ENCODE results near the gene HOXC6.

HOXC6 gene

DNA sequence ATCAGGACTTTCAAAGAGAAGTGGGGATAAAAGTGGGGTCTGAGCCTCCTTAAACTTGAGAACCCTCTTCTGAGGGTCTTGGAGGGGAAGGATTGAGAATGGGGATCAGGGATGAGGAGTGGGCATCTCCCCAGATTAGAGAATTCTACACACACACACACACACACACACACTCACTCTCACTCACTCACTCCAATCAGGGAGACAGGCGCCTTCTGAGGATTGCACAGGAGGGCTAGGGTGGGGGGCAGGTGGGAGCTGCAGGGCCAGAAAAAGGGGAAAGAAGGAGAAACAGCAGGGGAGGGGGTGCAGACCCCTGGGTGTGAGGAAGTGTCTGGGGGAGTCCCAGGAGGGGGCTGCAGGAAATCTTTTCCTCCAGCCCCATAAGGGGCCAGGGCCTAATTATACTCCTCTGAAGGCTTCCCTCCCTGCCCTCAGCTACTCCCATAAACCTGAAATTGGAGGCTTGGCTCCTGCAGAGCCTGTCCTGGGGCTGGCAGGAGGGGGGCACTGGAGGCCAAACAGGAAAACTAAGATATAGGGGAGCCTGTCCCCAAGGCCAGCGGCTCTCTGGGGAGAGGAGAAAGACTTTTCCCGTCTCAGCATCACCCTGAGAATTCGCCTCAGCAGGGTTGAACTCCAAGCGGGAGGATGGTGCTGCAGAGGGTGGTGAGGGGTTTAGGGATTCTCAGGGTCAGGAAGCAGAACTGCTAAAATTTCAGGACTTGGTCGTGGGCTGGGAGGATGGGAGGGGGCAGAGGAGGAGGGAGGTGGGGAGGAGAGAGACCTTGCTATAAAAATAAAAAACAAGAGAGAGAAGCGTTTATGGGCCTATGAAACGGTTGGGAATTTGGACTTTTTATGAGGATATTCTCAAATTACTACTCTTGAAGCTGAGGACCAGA, 26.7 kb upstream of the HOXC6 start:
- DNase-seq (ENCODE audit: low read depth in 1 of 2, low spot score in 1 of 2), result no peak

DNA sequence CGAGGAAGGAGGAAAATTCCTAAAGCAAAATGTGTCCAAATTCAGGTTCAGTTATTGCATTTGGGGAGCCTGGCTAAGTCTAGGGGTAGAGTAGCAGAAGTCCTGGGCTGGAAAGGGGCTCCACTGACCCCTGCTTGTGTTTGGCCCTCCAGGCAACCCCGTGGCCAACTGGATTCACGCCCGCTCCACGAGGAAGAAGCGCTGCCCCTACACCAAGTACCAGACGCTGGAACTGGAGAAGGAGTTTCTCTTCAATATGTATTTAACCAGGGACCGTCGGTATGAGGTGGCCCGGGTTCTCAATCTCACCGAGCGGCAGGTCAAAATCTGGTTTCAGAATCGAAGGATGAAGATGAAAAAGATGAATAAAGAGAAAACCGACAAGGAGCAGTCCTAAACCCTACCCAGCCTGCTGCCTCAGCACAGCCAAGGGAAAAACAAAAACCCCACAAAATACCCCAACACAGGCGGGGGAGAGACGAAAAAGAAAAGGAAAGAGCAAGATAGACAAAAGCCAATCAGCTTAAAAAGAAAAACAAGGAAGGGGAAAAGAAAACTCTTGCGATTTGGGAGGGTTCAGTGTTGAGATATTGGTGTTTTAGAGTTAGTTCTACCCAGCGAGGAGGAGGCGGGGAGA, 25.8 kb upstream of the HOXC6 start:
- DNase-seq (ENCODE audit: low read depth in 1 of 2, low spot score in 1 of 2), result no peak

DNA sequence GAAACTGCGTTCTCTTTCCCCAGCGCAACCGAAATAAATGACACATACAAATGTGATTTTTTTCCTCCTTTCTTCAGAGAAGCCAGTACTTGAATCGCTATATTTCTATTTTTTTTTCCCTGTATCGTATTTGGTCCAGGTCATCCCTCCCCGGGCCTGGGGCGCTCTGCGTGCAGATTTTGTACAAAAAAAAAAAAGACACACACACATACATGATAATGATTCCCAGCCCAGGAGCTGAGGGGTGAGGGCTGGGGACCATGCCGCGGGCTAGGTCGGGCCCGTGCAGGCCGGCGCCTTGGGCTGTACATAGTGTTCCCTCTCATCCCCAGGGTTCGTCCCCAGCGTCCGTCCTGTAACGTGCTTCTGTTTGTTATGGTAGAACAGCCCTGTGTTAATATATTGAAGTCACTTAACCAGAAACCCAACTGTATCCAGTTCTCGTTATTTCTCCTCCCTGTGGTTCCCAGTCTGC, 25.3 kb upstream of the HOXC6 start:
- no peak for DNase-seq (ENCODE audit: low read depth in 1 of 2, low spot score in 1 of 2)

DNA sequence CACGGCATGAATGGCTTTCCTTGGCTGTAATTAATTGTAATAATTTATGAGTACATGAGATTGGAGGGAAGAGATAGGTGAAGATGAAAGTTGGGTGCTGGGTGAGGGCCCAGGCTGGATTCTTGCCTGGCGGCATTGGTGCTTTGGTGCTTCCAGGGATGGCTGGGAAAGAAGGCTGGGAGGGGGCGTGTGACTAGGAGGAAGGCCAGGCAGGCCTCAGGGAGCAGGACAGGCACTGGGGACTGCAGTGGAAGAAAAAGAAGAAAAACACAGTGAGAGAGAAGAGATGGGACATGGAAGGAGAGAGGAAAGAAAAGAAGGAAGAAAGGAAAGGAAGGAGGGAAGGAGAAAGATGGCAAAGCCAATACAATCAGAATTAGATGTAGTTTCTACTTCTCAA, 24.6 kb upstream of the HOXC6 start:
- no peak for DNase-seq (ENCODE audit: low read depth in 1 of 2, low spot score in 1 of 2)

DNA sequence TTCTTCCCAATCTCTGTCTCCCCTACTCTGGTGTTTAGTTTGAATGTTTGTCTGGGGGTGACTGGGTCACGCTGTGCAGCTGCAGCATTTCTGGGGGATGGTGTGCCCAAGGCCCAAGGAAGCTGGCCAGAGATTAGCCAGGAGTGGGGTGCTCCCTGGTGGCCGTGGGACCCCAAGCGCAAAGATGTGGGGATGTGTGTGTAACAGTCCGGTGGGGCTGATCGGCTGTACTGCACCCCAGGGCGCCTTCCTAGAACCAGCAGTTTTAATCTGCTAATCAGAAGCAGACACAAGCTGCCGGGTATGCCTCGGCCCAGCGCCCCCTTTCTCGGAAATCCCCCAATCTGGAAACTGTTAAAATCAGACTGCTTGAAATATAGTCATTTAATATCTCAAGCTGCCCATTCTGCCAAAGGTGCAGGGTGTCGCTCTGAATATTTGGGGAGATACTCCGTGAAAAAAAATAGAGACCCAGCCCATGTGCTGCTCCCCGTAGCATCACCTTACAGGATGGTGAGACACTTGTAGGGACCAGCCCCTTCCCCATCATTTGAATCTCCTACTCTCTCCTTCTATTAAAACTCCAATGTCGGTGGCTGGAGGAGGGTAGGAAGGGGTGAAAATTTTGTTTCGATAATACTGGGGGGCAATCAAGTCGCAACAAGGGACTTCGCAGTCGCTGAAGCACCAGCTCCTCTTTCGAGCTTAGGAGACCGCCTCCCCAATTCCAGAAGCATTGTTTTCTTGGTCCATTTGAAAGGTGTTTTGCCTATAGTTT, 24.0 kb upstream of the HOXC6 start:
- DNase-seq (ENCODE audit: low read depth in 1 of 2, low spot score in 1 of 2), result no peak

DNA sequence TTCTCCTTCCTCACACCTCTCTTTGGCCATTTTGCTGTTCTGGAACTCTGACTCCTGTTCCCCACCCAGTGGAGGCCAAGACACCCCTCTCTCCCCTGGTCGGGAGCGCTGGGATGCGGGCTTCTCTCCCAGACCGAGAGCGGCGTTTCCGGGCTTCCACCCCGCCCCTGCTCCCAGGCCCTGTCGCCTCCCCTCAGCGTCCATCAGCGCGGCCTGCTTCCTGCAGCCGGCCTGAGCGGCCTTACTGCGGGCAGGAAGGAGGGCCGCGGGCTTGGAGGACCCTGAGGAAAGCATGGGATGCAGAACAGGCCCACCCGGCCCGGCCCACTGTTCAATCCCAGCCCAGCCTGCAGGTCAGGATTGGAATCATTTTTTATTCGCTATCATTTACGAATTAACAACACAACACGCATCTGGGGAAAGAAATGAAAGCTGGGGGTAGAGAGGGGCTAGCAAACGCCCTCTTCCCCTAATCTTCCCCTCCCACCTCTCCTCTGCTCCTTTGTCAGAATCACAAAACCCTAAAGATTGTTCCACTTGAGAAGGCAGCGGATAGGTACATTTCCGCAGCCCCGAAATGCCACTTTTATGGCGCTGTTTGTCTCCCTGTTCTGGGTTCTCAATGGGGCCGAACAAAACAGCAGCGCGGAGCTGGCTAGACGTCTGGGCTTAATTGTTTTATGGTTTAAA, 23.3 kb upstream of the HOXC6 start:
- no peak for DNase-seq (ENCODE audit: low read depth in 1 of 2, low spot score in 1 of 2)

DNA sequence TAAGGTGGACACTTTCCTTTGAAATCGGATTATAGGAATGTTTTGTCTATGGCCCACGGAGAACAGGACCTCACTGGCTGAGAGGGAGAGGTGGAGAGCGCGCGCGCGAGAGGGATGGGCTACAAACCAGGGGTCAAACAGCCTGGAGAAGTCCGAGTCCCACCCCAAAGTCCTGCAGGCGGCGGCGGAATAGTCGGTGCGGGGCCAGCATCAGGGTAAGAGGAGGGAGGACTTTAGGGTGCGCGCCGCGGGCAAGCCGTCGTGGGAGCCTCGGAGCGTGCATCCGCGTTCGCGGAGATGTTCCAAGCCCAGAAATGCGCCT, 22.7 kb upstream of the HOXC6 start:
- DNase-seq (ENCODE audit: low read depth in 1 of 2, low spot score in 1 of 2), result no peak

DNA sequence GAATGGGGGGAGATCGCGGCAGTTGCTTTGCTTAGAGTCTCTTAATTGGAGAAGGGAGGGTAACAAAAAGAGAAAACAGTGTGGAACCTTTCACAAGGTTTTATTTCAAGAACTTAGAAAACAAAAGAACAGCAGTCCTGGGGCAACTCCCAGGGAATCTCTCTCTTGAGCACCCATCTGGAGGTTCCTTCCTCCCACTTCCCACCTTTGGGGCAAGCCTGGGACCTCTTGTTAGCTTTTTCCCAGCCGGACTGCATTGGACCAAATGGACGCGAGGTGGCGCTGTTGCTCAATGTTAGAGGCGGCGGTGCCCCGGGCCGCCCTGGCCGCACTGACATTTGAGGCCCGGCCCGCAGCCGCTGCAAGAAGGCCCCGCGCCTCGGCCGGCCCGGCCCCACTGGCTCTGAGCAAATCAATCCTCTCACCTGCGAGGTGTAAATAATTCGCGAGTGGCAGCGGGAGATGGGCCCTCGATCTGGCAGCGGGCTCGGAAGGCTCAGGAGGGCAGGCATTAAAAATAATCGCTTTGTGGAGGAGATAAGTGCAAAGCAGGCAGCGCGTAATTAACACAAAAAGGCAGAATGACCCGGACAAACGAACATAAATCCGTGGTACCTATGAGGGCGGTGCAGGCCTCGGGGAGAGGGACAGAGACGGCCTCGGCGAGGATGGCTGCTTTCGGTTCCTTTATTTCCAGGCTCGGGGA, 22.2 kb upstream of the HOXC6 start:
- DNase-seq (ENCODE audit: low read depth in 1 of 2, low spot score in 1 of 2), result peak; percentile 78 to 81

DNA sequence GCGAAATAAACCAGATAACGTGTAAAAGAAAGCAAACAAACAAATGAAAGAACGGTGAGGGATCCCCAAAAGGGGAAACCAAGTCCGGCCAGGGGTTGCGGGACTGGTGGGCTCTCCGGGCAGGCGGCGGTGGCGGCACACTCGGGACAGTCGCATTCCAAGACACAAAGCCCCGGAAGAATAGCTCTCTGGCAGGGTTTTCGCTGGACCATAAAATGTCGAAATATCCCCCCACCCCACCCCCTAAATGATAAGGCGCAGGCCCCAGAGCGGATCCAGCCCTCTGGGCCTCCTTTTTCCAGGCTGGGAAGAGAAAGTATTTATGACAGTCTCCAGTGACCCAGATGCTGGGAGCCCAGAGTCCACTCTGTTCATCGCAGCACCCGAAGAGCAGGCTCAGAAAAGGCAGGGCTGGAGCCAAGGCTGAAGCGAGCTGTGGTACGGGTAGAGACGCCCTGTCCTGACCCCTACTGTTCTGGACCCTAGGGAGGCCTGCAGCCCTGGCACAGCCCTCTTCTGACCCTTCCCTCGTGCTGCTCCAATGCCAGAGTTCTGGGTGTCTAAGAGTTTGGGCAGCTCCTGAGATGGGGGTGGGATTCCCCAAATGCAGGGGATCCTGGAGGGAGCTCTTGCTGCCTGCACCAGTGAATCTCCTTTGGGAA, 21.6 kb upstream of the HOXC6 start:
- DNase-seq (ENCODE audit: low read depth in 1 of 2, low spot score in 1 of 2), result no peak

DNA sequence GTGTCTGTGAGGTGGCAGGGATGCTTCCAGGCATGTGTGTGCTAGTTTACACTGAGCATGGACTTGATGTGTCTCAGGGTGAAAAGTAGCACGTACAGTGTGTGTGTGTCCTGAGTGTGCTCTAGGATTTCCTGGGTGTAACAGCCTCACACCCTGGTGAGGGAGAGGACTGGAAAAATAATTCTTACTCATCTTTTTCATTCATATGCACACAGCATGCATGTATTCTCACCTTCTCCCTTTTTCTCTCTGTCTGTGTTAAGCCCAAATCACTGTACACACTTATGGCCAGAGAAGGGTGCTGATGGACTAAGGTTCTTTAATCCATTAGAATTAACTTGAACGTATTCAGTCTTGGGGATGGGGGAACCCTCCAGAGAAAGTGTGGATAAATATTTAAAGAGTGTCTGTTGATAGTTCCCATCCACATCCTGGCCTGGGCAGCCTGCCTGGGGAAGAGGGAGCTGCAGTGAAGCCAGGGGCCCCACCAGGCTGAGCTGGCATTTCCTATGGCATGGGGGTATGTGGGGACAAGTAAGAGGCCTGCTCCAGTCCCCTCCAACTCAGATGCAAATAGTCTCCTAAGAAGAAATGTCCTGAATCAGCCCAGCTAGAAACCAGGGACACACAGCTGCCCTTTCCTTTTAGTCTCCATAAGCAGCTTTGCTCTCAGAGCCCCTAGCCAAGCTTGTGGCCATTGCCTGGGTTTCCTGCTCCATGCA, 20.5 kb upstream of the HOXC6 start:
- DNase-seq (ENCODE audit: low read depth in 1 of 2, low spot score in 1 of 2), result no peak

DNA sequence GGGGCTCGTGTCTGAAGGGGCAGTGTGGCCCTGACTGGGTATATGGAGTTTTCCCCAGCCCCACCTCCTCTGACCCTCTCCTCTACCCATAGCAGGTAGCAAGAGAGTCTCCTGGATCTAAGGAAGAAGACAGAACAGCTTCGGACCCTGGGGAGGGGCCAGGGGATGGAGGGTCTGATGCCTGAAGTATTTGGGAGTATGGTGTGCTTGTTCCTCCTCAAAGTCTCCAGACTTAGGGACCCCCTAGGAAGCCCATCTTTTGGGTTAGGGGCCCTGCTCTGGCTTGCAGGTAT, 20.0 kb upstream of the HOXC6 start:
- DNase-seq (ENCODE audit: low read depth in 1 of 2, low spot score in 1 of 2), result no peak

DNA sequence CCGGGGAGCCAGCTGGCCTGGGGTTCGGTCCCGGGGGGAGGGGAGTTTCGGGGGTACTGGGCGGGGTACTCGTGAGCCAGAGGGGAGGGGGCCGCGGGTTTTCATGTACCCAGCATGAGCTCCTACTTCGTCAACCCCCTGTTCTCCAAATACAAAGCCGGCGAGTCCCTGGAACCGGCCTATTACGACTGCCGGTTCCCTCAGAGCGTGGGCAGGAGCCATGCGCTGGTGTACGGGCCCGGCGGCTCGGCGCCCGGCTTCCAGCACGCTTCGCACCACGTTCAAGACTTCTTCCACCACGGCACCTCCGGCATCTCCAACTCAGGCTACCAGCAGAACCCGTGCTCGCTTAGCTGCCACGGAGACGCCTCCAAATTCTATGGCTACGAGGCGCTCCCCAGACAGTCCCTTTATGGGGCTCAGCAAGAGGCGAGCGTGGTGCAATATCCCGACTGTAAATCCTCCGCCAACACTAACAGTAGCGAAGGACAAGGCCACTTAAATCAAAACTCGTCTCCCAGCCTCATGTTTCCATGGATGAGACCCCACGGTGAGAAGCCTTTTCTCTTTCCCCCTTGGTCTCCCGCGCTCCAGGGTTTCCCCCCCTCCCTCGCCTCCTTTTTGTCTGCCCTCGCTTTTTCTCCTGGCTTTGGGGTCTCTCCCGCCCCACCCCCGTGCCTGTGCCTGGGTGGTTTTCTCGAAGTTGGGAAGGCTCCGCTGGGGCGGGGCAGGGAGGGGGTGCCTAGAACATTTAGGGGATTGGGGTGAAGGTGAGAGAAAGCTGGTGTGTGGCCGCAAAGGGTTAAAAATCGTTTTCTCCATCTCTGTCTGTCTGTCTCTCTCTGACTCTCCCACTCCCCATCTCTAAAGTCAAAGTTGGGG, 18.8 kb upstream of the HOXC6 start:
- DNase-seq (ENCODE audit: low read depth in 1 of 2, low spot score in 1 of 2), result no peak

DNA sequence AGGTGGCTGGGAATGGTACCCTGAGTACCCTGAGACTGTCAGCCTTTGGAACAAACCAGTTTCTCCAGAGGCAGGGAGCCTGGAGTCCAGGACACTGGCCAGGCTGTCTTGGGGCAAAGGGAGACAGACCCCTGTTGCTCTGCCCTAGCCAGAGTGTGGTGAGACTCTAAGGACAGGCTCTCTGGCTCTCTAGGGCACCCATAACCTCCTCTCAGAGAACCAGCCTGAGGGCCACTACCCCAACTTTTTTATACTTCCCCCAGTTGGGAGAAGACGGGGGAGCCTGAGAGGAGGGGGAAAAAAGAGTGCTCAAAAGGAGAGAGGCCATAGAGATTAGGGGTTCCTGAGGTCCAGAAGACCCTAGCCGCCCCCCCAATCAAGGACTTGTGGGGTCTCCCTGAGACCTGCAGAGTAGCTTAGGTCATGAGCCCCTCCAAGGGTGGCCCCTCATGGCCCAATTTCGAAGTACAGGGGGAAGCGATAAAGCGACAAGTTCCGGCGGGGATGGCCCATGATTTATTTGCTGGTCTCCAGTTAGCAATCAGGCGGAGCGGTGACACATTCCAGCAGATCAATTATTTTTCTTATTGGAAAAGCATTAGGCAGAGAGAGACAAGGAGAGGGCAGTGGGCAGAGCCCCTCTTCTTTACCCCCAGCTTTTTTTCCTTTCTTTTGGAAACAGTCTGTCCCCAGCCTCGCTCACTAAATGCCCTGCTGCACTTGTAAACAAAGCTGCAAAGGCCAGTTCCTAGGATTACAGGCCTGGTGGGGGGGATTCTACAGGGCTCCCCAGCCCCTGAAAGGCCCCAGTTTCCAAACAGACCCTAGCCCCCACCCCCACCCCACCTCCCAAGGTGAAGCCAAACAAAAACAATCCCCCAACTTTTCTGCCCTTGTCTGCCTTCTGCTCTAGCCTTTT, 17.9 kb upstream of the HOXC6 start:
- DNase-seq (ENCODE audit: low read depth in 1 of 2, low spot score in 1 of 2), result no peak

DNA sequence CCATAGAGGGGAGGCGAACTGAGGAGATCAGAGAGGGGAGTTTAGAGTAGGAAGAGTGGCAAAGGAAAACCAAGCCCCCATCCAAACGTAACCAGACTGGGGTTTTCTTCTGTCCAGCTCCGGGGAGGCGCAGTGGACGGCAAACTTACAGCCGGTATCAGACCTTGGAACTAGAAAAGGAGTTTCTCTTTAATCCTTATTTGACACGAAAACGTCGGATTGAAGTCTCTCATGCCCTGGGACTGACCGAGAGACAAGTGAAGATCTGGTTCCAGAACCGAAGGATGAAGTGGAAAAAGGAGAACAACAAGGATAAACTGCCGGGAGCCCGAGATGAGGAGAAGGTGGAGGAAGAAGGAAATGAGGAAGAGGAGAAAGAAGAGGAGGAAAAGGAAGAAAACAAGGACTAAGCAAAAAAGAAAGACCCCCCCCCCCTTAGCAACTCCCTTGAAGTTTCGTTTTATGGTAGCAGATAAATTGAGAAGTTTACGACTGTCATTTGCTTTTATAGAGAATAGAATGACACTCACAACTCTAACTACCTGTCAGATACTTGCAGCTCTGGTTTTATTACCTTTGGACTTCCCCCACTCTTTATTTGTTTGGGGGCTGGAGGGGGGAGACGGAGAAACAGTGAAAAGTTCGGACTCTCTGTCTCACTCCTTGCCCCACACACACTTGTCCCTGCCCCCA, 17.1 kb upstream of the HOXC6 start:
- DNase-seq (ENCODE audit: low read depth in 1 of 2, low spot score in 1 of 2), result no peak

DNA sequence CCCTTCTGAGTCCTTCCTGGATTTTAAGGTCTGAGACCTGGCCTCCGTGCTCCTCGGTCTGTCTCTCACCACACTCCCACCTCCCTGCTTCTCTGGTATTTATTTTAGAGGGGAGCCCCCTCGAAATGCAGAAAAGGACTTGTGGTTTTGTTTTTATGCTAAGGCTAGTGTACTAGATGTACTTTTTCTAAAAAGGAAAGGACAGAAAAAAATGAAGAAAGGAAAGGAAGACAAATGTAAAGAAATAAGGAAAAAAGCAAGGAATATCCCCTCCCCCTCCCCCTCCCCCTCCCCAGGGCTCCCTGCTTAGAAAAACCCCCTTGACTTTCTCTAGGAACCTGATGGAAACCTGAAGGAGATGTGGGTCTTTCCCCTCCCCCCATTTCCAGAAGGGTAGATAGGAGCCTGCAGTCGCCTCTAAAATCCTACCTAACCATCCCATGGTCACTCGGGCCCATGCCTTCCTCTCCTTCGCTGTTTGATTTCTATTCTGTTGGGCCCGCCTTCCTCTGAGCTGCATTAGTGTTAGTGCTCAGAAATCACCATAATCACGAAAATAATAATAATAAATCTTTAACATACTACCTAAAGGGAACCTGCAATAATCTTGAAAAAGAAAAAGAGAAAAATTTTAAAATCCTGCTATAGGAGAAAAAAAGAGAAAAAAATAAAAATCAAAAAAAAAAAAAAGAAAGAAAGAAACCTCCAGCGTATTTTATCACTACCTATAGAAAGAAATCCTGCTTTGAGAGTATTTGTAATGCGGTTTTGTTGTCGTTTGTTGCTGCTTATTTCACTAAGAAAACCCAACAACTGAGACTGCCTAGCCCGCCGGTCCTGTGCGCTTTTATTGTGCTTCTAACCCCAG, 16.3 kb upstream of the HOXC6 start:
- DNase-seq (ENCODE audit: low read depth in 1 of 2, low spot score in 1 of 2), result no peak

All from activated CD4-positive, alpha-beta T cell treated with anti-CD3 and anti-CD28 coated beads, Interleukin-2, amount 50 U/mL, for 24 hours (primary cell).